ENCODE measurements around the gene DIPK1A. TPM values are rescaled to one million over a fixed set of nuclear protein-coding genes. Genes with fewer than 3 reads are reported as not detected.

The DIPK1A gene
- polyA plus RNA-seq, 1 donor from 2014 or later = 10.0 TPM

DNA sequence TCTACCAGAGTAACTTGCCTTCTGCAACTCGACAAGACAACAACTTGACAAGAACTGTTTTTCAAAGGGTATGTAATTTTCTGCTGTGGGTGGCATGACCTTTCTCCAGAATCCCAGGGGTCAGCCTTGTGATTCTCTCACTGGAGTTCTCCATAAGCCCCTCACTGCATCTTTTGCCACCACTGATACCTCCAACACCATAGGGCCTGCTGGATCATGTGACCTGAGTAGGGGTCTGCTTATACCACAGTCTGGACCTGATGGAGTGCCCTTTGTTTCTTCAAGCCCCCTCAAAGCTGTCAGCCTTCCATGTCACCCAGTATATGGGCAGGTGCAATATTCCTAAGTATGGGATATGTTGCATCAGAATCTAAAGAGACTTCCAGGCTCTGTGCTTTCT is 31.6 kb upstream of the DIPK1A start:
- no peaks in the 10 kb centered on the region for H3K79me2 ChIP-seq (replicated peaks; ENCODE audit: insufficient read depth, low read length)
- H3K27me3 ChIP-seq (ENCODE audit: insufficient read depth, low read depth, low read length) = no peaks in the 10 kb centered on the region
- no peaks in the 10 kb centered on the region for H3K9me2 ChIP-seq (ENCODE audit: insufficient read depth, low read length)
- no peak overlapping the region for H2AFZ ChIP-seq (ENCODE audit: low read depth, low read length)
- no peak overlapping the region for H3K9ac ChIP-seq (ENCODE audit: low read length)
- no peak overlapping the region for H3K4me2 ChIP-seq (ENCODE audit: low read length)
- no peaks in the 10 kb centered on the region for H3K9me3 ChIP-seq (ENCODE audit: low read length)
- H3K4me3 ChIP-seq (ENCODE audit: low read length) = no peak overlapping the region
- TF ChIP-seq TAF1 (IDR thresholded peaks at IDR 0.05; ENCODE audit: low read depth) (no peak), MXI1 (conservative IDR thresholded peaks at IDR 0.05; ENCODE audit: poor library complexity, severe bottlenecking) (no peak), POLR2AphosphoS5 (IDR thresholded peaks at IDR 0.05) (no peak), SMC3 (conservative IDR thresholded peaks at IDR 0.05; ENCODE audit: poor library complexity) (no peak), EP300 (conservative IDR thresholded peaks at IDR 0.05; ENCODE audit: poor library complexity, severe bottlenecking) (no peak), EZH2 (IDR thresholded peaks at IDR 0.05; ENCODE audit: borderline replicate concordance, insufficient read depth, low read length, poor library complexity, severe bottlenecking) (no peak), RAD21 (conservative IDR thresholded peaks at IDR 0.05) (no peak)
- TF ChIP-seq, protein P1, sequence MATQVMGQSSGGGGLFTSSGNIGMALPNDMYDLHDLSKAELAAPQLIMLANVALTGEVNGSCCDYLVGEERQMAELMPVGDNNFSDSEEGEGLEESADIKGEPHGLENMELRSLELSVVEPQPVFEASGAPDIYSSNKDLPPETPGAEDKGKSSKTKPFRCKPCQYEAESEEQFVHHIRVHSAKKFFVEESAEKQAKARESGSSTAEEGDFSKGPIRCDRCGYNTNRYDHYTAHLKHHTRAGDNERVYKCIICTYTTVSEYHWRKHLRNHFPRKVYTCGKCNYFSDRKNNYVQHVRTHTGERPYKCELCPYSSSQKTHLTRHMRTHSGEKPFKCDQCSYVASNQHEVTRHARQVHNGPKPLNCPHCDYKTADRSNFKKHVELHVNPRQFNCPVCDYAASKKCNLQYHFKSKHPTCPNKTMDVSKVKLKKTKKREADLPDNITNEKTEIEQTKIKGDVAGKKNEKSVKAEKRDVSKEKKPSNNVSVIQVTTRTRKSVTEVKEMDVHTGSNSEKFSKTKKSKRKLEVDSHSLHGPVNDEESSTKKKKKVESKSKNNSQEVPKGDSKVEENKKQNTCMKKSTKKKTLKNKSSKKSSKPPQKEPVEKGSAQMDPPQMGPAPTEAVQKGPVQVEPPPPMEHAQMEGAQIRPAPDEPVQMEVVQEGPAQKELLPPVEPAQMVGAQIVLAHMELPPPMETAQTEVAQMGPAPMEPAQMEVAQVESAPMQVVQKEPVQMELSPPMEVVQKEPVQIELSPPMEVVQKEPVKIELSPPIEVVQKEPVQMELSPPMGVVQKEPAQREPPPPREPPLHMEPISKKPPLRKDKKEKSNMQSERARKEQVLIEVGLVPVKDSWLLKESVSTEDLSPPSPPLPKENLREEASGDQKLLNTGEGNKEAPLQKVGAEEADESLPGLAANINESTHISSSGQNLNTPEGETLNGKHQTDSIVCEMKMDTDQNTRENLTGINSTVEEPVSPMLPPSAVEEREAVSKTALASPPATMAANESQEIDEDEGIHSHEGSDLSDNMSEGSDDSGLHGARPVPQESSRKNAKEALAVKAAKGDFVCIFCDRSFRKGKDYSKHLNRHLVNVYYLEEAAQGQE (IDR thresholded peaks at IDR 0.05; ENCODE audit: borderline replicate concordance) = no peak
- TF ChIP-seq, protein P2, sequence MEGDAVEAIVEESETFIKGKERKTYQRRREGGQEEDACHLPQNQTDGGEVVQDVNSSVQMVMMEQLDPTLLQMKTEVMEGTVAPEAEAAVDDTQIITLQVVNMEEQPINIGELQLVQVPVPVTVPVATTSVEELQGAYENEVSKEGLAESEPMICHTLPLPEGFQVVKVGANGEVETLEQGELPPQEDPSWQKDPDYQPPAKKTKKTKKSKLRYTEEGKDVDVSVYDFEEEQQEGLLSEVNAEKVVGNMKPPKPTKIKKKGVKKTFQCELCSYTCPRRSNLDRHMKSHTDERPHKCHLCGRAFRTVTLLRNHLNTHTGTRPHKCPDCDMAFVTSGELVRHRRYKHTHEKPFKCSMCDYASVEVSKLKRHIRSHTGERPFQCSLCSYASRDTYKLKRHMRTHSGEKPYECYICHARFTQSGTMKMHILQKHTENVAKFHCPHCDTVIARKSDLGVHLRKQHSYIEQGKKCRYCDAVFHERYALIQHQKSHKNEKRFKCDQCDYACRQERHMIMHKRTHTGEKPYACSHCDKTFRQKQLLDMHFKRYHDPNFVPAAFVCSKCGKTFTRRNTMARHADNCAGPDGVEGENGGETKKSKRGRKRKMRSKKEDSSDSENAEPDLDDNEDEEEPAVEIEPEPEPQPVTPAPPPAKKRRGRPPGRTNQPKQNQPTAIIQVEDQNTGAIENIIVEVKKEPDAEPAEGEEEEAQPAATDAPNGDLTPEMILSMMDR (IDR thresholded peaks at IDR 0.05; ENCODE audit: poor library complexity, severe bottlenecking) = no peak
- H3K36me3 ChIP-seq (ENCODE audit: insufficient read depth, low read length) = no peaks in the 10 kb centered on the region
- H3K27ac ChIP-seq (ENCODE audit: low read length) = no peak overlapping the region
- H4K20me1 ChIP-seq (ENCODE audit: insufficient read depth) = no peaks in the 10 kb centered on the region
- H3F3A ChIP-seq (ENCODE audit: insufficient read depth, low read length, poor library complexity, severe bottlenecking) = no peaks in the 10 kb centered on the region

DNA sequence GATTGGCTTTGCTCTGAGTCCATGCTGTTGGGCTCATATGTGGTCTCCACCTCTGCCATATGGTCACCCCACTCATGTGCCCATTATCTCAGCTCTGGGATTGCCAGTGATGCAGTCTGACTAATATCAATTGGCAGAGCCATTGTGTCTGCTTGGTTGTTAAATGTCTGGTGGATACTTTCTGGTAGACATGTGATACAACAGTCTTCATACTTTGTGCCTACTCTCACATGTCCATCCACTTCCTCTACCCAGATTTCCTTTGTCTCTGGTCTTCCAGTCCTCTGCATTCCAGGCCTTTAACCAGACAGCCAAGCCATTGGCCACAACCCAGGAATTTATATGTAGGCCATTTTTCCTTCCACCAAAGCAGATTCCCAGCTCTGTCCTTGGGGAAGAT is 30.8 kb upstream of the DIPK1A start:
- Histone ChIP-seq H3K4me2 (ENCODE audit: low read length) (no peak overlapping the region), H3K36me3 (ENCODE audit: insufficient read depth, low read length) (no peaks in the 10 kb centered on the region), H3K9me2 (ENCODE audit: insufficient read depth, low read length) (no peaks in the 10 kb centered on the region), H3K9me3 (ENCODE audit: low read length) (no peaks in the 10 kb centered on the region), H3K9ac (ENCODE audit: low read length) (no peak overlapping the region), H4K20me1 (ENCODE audit: insufficient read depth) (no peaks in the 10 kb centered on the region), H2AFZ (ENCODE audit: low read depth, low read length) (no peak overlapping the region), H3K4me3 (ENCODE audit: low read length) (no peak overlapping the region), H3K79me2 (replicated peaks; ENCODE audit: insufficient read depth, low read length) (no peaks in the 10 kb centered on the region), H3K27ac (ENCODE audit: low read length) (no peak overlapping the region), H3F3A (ENCODE audit: insufficient read depth, low read length, poor library complexity, severe bottlenecking) (no peaks in the 10 kb centered on the region), H3K27me3 (ENCODE audit: insufficient read depth, low read depth, low read length) (no peaks in the 10 kb centered on the region)
- TF ChIP-seq MXI1 (conservative IDR thresholded peaks at IDR 0.05; ENCODE audit: poor library complexity, severe bottlenecking) = no peak

DNA sequence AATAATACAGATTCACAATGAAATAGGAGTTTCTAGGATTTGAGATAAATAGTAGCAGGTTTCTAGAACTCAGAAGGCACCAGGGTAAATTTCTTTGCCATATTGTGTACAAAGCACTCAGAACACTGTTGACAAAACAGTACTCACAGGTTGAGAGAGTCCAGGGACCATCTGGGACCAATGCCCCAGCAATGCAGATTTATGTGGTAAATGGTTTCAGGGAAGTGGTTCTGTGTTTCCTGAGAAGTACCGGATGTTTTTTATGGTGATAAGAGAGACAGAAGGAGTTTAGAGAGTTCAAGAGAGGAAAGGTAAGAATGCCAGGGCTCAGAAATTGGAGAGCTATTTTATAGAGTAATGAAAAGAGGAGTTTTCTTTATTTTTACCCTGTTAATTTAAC is 29.6 kb upstream of the DIPK1A start:
- Histone ChIP-seq H3K9me2 (ENCODE audit: insufficient read depth, low read length) (no peaks in the 10 kb centered on the region), H3K9me3 (ENCODE audit: low read length) (no peaks in the 10 kb centered on the region)
- no peak for TF ChIP-seq EZH2 (IDR thresholded peaks at IDR 0.05; ENCODE audit: borderline replicate concordance, insufficient read depth, low read length, poor library complexity, severe bottlenecking)
- TF ChIP-seq POLR2AphosphoS5 (IDR thresholded peaks at IDR 0.05) = no peak
- no peak for TF ChIP-seq RAD21 (conservative IDR thresholded peaks at IDR 0.05)
- TF ChIP-seq SMC3 (conservative IDR thresholded peaks at IDR 0.05; ENCODE audit: poor library complexity) = no peak
- TF ChIP-seq, protein P2 (IDR thresholded peaks at IDR 0.05; ENCODE audit: poor library complexity, severe bottlenecking) = no peak
- TF ChIP-seq, protein P1 (IDR thresholded peaks at IDR 0.05; ENCODE audit: borderline replicate concordance) = no peak
- no peak for TF ChIP-seq MXI1 (conservative IDR thresholded peaks at IDR 0.05; ENCODE audit: poor library complexity, severe bottlenecking)

More for the DNA sequence above, 29.6 kb upstream of the DIPK1A start:
- Histone ChIP-seq H3K9ac (ENCODE audit: low read length) (no peak overlapping the region), H3K79me2 (replicated peaks; ENCODE audit: insufficient read depth, low read length) (no peaks in the 10 kb centered on the region), H3K27ac (ENCODE audit: low read length) (no peak overlapping the region), H3F3A (ENCODE audit: insufficient read depth, low read length, poor library complexity, severe bottlenecking) (no peaks in the 10 kb centered on the region), H4K20me1 (ENCODE audit: insufficient read depth) (no peaks in the 10 kb centered on the region), H3K4me2 (ENCODE audit: low read length) (no peak overlapping the region), H2AFZ (ENCODE audit: low read depth, low read length) (no peak overlapping the region), H3K4me3 (ENCODE audit: low read length) (no peak overlapping the region), H3K36me3 (ENCODE audit: insufficient read depth, low read length) (no peaks in the 10 kb centered on the region), H3K27me3 (ENCODE audit: insufficient read depth, low read depth, low read length) (no peaks in the 10 kb centered on the region)

Measured in neural cell (in vitro differentiated cells).